ENCODE data around the gene MCOLN1. TPM values are rescaled to one million over a fixed set of nuclear protein-coding genes. Genes with fewer than 3 reads are reported as not detected.

MCOLN1 gene
- total and polyA plus RNA-seq, 9 of the 15 experiments (the other 6 are each of a cell fraction or from before 2014, with no cell fraction given), result 0.25 to 15.4 (median 7.1) TPM

DNA sequence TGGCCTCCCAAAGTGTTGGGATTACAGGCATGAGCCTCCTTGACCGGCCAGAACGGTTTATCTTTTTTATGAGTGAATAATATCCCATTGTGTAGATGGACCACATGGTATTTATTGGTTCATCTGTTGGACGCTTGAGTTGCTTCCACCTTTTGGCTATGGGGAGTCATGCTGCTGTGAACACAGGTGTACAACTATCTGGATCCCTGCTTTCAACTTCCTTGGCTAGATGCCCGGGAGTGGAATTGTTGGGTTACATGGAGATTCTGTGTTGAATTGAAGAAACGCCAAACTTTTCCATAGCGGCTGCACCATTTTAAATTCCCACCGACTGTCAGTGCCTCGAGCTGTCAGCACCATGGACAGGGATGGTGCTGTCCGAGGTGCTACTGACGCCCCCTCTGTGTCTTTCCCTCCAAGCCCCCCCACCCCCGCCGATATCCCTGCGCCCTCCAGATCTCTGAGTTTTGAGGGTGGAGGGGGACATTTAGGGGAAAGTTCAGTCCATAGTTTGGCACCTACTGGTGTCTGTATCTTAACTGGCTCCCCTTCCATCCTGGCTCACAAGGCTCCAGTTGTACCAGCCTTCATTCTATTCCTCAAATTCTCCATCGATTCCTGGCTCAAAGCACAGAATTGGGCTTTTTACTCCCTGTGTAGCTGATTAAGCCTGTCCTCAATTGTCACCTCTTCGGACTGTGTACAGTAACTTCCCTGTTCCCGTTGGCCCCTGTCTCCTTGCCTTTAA, 40.4 kb downstream of the MCOLN1 start (continued):
- TF ChIP-seq, protein P1, sequence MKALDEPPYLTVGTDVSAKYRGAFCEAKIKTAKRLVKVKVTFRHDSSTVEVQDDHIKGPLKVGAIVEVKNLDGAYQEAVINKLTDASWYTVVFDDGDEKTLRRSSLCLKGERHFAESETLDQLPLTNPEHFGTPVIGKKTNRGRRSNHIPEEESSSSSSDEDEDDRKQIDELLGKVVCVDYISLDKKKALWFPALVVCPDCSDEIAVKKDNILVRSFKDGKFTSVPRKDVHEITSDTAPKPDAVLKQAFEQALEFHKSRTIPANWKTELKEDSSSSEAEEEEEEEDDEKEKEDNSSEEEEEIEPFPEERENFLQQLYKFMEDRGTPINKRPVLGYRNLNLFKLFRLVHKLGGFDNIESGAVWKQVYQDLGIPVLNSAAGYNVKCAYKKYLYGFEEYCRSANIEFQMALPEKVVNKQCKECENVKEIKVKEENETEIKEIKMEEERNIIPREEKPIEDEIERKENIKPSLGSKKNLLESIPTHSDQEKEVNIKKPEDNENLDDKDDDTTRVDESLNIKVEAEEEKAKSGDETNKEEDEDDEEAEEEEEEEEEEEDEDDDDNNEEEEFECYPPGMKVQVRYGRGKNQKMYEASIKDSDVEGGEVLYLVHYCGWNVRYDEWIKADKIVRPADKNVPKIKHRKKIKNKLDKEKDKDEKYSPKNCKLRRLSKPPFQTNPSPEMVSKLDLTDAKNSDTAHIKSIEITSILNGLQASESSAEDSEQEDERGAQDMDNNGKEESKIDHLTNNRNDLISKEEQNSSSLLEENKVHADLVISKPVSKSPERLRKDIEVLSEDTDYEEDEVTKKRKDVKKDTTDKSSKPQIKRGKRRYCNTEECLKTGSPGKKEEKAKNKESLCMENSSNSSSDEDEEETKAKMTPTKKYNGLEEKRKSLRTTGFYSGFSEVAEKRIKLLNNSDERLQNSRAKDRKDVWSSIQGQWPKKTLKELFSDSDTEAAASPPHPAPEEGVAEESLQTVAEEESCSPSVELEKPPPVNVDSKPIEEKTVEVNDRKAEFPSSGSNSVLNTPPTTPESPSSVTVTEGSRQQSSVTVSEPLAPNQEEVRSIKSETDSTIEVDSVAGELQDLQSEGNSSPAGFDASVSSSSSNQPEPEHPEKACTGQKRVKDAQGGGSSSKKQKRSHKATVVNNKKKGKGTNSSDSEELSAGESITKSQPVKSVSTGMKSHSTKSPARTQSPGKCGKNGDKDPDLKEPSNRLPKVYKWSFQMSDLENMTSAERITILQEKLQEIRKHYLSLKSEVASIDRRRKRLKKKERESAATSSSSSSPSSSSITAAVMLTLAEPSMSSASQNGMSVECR (CRISPR knock-in tag; IDR thresholded peaks at IDR 0.05), result peak; percentile 99
- TF ChIP-seq TBP (optimal IDR thresholded peaks at IDR 0.05; ENCODE audit: low read depth, low read length) (no peak), MECOM (CRISPR knock-in tag; IDR thresholded peaks at IDR 0.05) (peak; percentile 53; the same call in 1 of the 2 replicates), DDX20 (tag; IDR thresholded peaks at IDR 0.05; ENCODE audit: low read depth) (peak; percentile 56; the same call in 1 of the 2 replicates), TOE1 (IDR thresholded peaks at IDR 0.05; ENCODE audit: borderline replicate concordance) (no peak), TOE1 (CRISPR knock-in tag; IDR thresholded peaks at IDR 0.05; ENCODE audit: borderline replicate concordance, low read depth) (peak; percentile 100), GATAD2A (IDR thresholded peaks at IDR 0.05) (no peak), STAT5A (IDR thresholded peaks at IDR 0.05; ENCODE audit: borderline replicate concordance, low read length) (no peak), NCOA1 (IDR thresholded peaks at IDR 0.05; ENCODE audit: low read depth) (peak; percentile 100)
- TF ChIP-seq, protein P2, sequence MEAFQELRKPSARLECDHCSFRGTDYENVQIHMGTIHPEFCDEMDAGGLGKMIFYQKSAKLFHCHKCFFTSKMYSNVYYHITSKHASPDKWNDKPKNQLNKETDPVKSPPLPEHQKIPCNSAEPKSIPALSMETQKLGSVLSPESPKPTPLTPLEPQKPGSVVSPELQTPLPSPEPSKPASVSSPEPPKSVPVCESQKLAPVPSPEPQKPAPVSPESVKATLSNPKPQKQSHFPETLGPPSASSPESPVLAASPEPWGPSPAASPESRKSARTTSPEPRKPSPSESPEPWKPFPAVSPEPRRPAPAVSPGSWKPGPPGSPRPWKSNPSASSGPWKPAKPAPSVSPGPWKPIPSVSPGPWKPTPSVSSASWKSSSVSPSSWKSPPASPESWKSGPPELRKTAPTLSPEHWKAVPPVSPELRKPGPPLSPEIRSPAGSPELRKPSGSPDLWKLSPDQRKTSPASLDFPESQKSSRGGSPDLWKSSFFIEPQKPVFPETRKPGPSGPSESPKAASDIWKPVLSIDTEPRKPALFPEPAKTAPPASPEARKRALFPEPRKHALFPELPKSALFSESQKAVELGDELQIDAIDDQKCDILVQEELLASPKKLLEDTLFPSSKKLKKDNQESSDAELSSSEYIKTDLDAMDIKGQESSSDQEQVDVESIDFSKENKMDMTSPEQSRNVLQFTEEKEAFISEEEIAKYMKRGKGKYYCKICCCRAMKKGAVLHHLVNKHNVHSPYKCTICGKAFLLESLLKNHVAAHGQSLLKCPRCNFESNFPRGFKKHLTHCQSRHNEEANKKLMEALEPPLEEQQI (IDR thresholded peaks at IDR 0.05), result peak; percentile 88
- TF ChIP-seq, protein P3, sequence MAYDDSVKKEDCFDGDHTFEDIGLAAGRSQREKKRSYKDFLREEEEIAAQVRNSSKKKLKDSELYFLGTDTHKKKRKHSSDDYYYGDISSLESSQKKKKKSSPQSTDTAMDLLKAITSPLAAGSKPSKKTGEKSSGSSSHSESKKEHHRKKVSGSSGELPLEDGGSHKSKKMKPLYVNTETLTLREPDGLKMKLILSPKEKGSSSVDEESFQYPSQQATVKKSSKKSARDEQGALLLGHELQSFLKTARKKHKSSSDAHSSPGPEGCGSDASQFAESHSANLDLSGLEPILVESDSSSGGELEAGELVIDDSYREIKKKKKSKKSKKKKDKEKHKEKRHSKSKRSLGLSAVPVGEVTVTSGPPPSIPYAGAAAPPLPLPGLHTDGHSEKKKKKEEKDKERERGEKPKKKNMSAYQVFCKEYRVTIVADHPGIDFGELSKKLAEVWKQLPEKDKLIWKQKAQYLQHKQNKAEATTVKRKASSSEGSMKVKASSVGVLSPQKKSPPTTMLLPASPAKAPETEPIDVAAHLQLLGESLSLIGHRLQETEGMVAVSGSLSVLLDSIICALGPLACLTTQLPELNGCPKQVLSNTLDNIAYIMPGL (CRISPR knock-in tag; IDR thresholded peaks at IDR 0.05), result peak; percentile 99
- TF ChIP-seq, protein P4, sequence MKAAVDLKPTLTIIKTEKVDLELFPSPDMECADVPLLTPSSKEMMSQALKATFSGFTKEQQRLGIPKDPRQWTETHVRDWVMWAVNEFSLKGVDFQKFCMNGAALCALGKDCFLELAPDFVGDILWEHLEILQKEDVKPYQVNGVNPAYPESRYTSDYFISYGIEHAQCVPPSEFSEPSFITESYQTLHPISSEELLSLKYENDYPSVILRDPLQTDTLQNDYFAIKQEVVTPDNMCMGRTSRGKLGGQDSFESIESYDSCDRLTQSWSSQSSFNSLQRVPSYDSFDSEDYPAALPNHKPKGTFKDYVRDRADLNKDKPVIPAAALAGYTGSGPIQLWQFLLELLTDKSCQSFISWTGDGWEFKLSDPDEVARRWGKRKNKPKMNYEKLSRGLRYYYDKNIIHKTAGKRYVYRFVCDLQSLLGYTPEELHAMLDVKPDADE (conservative IDR thresholded peaks at IDR 0.05; ENCODE audit: control insufficient read depth, low read depth, low read length), result peak; percentile 67; the same call in 1 of the 2 replicates
- TF ChIP-seq, protein P5, sequence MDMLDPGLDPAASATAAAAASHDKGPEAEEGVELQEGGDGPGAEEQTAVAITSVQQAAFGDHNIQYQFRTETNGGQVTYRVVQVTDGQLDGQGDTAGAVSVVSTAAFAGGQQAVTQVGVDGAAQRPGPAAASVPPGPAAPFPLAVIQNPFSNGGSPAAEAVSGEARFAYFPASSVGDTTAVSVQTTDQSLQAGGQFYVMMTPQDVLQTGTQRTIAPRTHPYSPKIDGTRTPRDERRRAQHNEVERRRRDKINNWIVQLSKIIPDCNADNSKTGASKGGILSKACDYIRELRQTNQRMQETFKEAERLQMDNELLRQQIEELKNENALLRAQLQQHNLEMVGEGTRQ (CRISPR knock-in tag; IDR thresholded peaks at IDR 0.05), result peak; percentile 84
- TF ChIP-seq, protein P6, sequence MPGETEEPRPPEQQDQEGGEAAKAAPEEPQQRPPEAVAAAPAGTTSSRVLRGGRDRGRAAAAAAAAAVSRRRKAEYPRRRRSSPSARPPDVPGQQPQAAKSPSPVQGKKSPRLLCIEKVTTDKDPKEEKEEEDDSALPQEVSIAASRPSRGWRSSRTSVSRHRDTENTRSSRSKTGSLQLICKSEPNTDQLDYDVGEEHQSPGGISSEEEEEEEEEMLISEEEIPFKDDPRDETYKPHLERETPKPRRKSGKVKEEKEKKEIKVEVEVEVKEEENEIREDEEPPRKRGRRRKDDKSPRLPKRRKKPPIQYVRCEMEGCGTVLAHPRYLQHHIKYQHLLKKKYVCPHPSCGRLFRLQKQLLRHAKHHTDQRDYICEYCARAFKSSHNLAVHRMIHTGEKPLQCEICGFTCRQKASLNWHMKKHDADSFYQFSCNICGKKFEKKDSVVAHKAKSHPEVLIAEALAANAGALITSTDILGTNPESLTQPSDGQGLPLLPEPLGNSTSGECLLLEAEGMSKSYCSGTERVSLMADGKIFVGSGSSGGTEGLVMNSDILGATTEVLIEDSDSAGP (CRISPR knock-in tag; IDR thresholded peaks at IDR 0.05), result peak; percentile 65; the same call in 1 of the 2 replicates

Measured in K562 (cell line).